HG02642 (cell line): ENCODE results near the gene AGBL5.
"Not testable (repeated sequence)": the region's sequence is repeated elsewhere in the genome, so short reads cannot be mapped to it uniquely, and the experiment has no call there.

Experiments used
- ATAC-seq: cut with Tn5 transposase; IDR thresholded peaks from one replicate; pipeline ENCODE4 v1.9.1; 2021; ENCODE audit warnings: mild to moderate bottlenecking; ENCODE audit not compliant: unreplicated experiment, poor library complexity

Gene AGBL5

DNA sequence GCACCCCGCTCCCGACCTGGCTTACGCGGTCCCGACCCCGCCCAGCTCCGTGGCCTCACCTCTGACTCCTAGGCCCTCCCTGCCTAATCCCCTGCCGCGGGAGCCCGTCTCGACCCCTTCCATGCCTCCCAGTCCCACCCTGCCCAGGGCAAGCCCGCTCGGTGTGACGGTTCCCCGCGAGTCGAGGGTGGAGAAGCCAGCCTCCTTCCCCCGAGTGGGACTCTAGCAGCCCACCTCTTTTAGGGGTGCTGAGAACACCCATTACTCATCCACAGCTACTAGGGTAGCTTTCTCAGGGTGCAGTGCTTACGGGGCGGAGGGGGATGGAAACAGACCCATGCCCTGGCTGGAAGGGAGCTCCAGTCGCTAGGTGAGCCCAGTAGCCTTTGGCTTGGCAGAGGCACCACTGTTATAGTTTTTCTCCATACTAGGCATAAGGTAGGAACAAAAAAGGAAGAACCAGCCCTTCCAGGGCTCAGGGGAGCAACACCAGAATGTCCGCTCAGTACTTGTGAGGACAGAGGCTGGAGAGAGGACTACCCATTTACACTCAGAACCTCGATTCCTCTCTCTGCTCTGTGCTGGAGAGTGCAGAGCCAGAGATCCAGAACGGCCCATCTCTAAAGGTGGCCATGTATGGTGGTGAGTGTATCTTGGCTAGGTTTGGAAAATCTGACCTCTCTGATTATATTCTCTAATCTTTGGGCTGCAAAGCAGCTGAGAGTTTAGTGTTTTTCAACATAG is 606 bp downstream of the AGBL5 start:
- ATAC-seq: no peak

DNA sequence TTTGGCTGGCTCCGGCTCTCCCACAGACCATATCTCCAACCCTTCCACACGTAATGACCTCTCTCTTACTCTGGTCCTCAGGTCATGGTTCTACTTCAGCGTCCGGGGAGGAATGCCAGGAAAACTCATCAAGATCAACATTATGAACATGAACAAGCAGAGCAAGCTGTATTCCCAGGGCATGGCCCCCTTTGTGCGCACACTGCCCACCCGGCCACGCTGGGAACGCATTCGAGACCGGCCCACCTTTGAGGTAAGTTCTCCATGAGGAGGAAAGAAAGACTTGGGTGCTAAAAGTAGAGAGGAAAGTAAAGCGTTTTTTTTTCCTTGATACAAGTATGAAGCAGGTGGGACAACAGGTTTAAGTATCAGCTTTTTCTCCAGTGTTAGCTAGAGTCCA is 1.9 kb downstream of the AGBL5 start:
- no peak for ATAC-seq

DNA sequence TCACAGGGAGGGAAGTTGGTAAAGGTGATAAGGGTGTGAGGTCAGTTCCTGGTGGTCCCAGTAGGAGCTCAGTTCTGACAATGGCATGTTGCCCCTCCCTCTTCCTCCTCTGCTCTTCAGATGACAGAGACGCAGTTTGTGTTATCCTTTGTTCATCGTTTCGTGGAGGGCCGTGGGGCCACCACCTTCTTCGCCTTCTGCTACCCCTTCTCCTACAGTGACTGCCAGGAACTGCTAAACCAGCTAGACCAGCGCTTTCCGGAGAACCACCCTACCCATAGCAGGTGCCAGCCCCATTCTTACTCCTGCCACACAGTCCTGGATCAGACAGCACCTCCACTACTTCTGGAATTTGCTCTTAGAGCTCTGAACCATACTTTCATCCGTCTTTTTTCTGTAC is 2.3 kb downstream of the AGBL5 start:
- ATAC-seq: no peak

DNA sequence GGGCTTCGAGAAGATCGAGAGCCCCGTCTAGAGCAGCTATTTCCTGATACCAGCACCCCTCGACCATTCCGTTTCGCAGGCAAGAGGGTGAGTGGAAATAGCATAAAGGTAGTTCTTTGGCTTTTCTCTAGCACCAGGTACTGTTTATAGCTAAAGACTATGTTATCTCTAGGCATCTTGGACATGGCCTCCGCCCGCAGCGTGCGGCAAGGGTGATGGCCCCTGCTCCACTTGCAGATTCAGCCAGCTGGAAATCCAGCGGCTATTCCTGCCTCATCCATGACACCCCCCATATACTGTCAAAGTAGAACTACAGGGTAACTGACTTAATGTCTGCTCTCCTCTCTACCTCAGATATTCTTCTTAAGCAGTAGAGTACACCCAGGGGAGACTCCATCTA is 3.3 kb downstream of the AGBL5 start:
- no peak for ATAC-seq

DNA sequence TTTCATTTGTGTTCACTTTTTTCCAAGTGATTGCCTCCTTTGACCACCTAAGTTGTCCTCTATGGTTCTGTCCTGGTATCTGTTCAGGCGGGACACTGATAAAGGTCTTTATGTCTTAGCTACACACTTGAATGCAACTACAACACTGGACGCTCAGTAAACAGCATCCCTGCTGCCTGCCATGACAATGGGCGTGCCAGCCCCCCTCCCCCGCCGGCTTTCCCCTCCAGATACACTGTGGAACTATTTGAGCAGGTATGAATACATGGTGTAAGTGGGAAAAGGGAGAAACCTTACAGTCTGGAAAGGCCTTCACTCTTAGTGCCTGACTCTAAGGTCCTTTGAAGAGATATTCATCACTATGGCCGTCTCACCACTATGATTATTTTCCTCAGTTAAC is 5.7 kb downstream of the AGBL5 start:
- ATAC-seq: no peak

DNA sequence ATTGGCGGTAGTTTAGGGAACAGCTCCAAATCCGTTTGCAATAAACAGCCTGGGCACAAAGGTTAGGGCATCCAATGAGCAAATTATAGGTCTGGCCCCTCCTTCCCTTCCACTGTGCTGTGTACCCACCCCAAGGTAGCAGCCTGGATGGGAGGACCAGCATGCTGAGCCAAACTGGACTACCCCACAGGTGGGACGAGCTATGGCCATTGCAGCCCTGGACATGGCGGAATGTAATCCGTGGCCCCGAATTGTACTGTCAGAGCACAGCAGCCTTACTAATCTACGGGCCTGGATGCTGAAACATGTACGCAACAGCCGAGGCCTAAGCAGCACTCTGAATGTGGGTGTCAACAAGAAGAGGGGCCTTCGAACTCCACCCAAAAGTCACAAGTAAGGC is 6.7 kb downstream of the AGBL5 start:
- ATAC-seq: no peak

DNA sequence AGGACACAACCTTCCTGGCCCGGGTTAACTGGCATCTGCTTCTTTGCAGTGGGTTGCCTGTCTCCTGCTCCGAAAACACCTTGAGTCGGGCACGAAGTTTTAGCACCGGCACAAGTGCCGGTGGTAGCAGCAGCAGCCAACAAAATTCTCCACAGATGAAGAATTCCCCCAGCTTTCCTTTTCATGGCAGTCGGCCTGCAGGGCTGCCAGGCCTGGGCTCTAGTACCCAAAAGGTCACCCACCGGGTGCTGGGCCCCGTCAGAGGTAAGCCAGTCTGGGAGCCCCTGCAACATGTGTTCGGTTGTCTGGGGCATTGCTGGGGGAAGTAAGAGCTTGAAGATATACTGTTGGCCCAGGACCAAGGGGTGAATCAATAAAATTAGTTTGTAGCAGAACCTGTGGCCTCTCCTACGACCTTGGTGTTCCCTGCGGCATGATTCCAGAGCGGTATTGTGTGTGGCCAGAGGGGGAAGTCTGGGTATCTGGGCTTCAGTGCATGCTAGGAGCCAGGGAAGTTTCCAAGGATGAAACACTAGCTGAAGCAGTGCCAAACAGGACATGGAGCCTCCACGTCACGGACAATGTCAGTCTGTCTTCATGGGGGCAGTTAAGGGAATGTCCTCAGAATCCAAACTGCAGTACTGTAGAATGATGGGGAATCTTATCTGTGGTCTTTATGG is 7.8 kb downstream of the AGBL5 start:
- ATAC-seq: no peak

DNA sequence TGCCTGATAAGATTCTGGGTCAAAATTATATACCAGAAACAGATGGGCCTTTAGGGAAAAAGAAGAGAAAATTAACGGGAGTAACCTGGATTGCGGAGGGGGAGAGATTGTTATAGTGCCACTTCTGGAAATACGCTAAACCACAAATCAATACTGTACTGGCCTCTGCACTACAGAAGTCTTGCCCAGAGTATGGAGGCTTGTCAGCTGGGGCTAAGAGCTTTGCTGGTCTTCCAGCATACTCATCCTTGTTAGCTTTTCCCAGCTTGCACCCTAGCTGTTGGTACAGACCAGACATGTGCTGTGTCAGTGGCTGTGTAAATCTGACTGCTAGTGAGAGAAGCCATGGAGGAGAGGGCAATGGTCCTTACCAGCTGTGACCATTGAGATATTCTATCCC is 8.9 kb downstream of the AGBL5 start:
- no peak for ATAC-seq

DNA sequence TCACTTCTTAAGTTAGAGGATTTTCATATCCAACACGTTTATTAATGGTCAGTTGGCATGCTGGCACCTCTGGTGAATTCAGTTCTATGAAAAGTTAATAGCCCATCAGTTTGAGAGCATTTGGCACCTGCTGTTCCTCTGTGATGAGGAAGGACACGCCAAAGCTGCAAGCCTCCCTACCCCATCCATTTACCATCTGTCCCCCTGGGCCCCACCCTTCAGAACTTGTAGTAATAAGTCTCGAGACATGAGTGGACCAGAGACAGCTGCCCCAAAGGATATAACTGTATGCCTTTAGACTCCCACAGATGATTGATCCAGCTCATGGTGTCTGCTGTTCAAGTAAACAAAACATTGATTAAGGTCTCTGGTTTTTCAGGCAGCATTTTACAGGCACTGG is 13.7 kb downstream of the AGBL5 start:
- no peak for ATAC-seq

DNA sequence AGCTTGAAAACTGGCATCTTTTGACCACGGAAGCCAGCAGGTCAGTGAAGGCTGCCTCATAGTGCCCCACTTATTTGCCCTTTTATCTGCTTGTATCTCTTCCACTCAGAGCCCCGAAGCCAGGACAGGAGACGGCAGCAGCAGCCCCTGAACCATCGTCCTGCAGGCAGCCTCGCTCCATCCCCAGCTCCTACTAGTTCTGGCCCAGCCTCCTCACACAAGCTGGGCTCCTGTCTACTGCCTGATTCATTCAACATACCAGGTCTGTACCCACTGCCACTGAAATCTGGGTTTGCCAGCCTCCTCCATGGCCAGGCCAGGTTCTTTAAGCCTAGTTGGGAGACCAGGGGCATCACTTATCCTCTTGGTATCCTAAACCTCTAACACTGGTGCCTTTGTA is 15.9 kb downstream of the AGBL5 start:
- ATAC-seq: no peak

DNA sequence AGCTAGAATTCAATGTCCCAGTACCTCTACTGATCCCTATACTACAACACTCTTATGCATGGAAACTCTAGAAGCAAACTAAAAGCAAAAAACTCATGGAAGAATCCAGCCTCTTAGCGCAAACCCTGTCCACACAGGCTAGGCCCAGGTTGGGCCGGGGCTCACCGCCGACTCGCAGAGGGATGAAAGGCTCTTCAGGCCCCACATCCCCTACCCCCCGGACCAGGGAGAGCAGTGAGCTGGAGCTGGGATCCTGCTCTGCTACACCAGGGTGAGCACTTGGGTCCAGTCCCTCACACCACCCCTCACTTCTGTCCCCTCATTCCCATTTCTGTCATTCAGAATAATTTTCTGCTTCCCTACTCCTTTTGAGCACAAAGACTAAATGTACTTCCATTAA is 18.0 kb downstream of the AGBL5 start:
- ATAC-seq: no peak

DNA sequence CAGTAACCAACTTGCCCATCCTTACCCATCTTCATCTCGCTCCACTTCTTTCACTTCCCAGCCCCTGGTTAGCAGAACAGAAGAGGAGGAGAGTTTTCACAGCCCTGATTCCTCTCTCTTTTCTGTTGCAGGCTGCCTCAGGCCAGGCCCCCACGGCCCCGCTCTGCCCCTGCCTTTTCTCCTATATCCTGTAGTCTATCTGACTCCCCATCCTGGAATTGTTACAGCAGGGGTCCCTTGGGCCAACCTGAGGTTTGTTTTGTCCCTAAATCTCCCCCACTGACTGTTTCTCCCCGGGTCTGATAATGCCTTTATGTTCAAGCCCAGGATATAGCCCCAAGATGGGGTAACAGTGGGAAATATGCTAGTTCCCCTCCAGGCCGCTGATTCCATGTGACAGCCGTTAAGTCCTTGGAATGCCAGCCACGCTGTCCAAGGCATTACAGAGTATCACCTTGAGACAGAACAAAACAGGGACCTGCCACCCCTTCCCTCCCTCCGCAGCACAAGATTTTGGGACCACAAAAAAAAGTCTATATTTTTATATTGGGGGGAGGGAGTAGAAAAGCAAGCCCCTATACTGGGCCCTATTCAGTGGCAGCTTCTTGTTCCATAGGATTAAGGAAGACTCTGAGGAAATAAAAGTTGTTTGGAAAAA is 18.6 kb downstream of the AGBL5 start:
- ATAC-seq: no peak

DNA sequence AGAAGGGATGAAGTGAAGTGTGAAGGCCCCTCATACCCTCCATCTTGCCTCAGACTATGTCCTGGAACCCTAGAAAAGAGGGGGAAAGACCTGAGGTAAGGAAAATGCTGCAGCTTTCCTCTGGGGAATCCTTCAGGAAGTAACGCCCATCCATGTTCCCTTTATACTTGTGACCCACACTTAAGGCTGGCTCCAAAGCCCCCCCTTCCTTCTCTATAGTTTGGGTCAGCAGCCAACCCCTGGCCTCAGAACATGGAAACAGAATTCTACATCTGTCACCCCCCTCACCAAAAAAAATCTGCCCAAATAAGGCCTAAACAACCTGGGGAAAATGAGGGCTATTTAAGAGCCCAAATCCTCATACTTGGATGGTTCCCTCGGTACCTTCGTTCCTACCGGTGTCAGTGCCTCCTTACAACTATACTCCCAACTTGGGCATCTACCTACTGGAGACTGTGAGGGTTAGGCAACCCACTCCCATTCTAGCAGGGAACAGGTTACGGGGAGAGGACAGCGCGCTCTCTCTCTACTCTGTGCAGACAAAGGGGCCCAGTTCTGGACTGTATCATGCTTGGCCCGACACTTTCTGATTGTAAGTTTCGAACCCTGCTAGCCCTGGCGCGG is 19.3 kb downstream of the AGBL5 start:
- ATAC-seq: peak; percentile 12

DNA sequence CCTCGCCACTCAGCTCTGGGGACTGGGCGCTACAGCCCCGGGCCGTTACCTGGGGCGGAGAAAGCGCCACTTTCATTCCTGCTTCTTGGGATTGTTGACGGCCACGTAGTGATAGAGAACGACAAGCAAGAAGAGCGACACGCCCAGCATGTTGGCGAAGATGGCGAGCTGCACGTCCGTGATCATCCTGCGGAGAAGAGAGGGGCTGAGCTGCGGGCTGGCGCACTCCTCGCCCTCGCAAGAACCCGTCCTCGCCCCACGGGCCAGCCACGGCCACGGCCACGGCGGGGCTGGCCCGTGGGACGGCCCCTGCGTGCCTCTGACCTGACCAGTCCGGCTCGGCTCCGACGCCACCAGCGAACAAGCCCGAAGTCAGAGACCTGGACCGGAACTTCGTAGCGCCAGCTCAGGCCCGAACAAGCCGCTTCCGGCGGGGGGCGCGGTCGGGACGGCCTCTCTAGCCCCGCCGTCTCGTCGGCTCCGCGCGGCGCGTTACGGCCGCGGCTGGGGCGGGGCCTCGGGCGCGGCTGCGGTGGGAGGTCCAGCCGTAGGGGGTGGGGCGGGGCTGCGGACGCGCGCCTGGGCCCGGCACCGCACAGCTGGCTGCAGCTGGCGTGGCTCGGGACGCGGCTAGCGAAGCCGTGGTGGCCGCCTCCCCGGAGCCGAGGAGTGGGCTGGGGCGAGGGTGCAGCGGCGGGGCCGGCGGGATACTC is 20.0 kb downstream of the AGBL5 start, which contains the start of gene OST4:
Gene OST4 (minus strand): TSS at position 378 of the 713 bp plus-strand sequence.
- ATAC-seq: peak; percentile 88

DNA sequence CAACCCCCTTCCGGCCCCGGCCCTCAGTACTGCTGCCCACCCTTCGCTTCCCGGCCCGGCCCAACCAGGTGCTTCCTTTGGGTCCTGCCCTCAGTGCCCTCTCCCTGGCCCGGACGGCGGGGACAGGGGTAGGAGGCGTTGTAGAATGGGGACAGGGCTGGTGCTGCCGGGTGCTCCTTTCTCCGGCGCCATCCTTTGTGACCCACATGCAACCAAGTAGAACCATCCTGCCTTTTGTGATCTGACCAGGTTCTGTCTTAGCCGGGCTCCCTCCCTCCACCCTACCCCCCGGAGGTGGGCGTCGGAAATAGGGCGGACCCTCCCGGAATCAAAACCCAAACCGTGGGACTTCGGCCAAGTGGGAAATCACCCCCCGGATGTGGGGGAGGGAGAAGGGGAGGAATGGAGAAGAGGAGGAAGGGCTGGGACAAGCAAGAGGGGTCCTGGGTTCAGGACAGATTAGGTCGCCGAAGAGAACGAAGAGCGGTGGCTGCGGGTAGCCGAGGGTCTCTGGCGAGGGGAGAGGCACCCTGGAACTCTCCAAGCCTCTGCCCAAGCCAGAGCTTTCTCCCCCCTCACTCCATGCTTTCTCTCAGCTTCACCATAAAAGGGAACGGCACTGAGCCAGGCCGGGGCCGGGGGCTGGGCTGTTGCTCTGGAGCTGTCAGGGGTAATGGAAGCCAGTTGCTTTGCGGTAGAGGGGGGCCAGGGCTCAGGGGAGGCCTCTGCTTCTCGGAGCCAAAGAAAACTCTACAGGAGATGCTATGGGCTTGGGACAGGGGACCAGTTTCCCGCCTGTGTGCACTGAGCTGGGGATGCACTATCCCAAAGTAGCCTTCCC is 20.7 kb downstream of the AGBL5 start:
- ATAC-seq: no peak

DNA sequence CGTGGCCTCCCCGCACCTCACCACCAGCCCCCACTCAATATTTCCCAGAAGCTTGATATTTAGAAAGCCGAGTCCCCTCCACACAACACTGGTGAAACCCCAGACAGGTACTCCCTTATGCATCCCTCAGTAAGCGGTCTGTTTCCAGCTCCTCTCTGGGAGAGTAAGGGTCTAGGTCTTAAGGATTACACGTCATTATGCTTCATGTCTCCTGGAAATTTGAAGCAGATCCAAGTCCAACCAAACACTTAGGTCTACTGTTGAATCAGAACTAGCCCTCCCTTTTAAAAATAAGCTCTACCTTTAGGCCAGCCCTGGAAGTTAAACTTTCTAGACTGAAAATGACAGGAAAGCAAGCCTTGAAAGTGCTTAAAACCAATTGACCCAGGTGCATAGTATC is 21.5 kb downstream of the AGBL5 start:
- ATAC-seq: no peak

DNA sequence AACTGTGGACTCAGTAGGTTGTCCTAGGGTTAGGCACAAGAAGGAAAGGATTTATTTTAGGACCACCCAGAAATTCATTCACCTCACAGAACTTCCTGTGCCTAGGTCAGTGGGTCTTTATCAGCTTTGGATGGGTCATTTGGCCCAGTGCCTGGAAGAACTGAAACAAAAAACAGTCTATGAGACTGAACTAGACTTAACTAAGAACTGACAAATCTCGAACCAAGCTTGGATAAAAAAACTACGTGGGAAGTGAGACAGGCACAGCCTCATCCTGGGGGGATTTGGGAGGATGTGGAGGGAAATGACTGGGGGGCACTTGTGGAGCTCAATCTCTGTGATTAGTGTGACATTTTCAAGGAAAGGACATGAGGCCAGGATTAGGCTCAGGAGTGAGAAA is 22.3 kb downstream of the AGBL5 start:
- ATAC-seq: no peak

DNA sequence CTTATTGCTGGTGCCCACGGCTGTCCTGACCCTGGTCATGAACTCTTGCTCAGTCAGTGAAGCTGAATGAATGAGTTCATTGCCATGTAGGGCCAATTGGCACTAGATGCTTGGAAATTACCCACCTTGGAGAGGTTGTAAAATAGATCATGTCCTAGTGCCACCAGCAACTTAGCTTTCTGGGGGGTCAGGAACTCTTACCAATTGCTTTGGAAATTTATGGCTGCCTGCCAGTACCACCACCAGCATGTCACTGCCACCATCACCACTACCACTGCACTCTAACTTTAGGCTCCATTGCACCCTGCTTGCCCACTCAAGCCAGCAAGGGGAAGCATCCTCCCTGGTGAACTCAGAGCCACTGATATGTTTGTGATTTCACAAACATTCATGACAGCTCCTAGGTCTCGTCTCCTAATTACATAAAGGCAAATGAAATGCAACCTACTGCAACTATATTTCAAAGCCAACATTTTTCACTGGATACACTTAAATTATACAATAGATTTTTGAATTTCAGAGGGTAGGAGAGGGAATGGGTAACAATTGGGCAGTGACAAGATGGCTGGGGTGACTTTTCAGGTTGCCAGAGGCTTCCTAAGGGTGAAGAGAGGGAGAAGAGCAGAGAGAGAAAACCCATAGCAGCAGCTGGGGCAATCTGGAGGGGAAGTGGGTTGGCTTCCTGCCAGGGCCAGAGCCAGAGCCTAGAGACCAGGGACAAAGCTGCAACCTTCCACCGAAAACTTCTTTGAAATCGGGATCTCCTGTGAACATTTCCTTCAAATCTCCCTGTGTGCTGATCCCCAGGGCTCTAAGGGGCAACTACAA is 23.5 kb downstream of the AGBL5 start:
- ATAC-seq: no peak

DNA sequence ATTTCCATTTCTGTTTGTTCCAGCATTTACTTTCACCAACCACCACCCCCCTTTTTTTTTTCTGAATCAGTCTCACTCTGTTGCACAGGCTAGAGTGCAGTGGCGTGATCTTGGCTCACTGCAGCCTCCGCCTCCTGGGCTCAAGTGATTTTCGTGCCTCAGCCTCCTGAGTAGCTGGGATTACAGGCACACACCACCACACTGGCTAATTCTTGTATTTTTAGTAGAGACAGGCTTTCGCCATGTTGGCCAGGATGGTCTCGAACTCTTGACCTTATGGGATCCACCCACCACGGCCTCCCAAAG is 24.1 kb downstream of the AGBL5 start:
- ATAC-seq: not testable (repeated sequence)
